ENCODE measurements around the gene METRNL.
"Not testable (repeated sequence)": the region's sequence is repeated elsewhere in the genome, so short reads cannot be mapped to it uniquely, and the experiment has no call there.

Gene METRNL

DNA sequence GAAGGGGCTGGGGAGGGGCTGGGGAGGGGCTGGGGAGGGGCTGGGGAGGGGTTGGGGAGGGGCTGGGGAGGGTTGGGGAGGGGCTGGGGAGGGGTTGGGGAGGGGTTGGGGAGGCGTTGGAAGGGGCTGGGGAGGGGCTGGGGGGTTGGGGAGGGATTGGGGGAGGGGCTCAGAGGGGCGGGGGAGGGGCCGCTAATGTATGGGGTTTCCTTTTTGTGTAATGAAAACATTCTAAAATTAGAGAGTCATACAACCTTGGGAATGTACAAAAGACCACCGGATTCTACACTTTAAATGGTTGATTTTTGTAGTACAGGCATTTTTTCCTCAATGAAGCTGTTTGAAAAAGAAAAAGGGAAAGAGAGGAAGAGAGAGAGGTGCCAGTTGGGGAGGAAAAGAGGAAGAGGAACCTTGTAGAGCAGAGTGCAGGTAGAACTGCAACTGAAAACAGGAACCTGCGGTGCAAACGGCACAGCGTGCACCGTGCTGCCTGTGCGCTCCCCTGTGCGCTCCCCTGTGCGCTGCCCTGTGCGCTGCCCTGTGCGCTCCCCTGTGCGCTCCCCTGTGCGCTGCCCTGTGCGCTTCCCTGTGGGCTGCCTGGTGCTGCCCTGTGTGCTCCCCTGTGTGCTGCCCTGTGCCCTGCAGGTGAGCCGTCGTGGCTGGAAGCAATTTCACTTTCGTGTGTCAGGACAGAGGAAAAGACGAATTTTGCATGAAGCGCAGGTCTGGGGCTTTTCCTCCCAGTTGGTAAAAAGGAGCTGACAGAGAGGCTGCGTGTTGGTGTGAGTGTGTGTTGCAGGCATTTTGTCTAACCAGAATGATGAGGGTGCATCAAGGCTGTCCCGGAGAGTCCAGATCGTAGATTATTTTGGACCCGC is 40.8 kb downstream of the METRNL start:
- DNase-seq (ENCODE audit: low spot score), result peak; percentile 91
- no peak for TF ChIP-seq CTCF (IDR thresholded peaks at IDR 0.05; ENCODE audit: extremely low read depth, missing control alignments)

- not testable (repeated sequence) for DNase-seq (ENCODE audit: low spot score)
These were observed 42.1 kb downstream of the METRNL start for GRCh38 chr17:83121473-83121872.

DNA sequence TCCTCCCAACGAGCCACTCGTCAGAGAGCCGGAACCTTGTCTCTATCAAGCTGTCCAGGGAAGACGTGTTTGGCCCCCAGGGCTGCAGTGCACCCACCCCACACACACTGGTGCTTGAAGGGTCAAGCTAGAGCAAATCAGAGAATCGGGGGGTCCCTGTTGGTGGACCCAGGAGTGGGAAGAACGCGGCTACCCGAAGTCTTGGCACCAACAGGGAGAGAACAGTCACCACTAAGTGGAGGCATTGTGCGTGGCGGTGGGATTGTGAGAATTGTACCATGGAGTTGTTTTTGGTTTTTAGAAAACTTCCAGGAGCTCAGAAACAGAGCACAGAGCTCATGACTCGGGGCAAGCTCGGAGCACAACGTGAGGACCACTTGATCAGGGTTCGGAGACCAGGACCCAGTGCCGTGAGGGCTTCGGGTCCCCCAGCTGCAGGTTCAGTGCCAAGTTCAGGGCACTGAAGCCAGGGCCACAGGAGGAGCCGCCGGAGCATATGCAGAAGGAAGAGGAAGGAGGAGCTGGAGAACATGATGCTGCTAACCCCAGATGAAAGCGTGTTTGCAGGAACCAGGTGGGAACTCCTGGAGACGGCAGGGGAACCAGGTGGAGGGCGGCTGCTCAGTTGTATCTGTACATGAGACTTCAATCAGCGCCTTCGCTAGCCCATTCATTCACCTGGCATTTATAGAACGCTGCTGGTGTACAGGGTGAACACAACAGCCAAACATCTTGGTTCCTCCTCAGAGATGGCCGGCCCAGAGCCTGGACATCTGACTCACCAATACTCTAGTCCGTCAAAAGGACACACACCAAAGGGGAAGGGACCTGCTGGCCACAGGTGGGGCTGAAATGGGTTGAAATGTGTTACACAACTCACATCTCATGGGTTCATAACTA is 42.8 kb downstream of the METRNL start:
- TF ChIP-seq CTCF (IDR thresholded peaks at IDR 0.05; ENCODE audit: extremely low read depth, missing control alignments), result no peak
- no peak for DNase-seq (ENCODE audit: low spot score)

DNA sequence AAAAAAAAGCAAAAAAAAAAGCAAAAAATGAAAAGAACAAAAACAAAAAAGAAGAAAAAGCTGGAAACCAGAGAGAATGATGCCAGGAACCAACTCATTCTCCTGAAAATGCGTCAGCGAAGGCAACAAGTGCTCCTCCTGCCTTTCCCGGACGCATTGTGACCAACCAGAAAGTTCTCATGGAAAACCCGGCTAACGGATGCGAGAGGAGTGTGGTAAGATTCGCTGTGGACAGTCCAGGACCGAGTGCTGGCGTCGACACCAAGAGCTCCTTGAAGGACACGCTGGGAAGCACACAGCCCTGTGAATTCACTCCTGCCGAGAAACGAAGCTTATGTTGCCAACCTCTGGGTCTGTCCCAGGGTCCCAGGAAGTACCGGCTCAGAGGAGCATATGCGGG is 43.4 kb downstream of the METRNL start:
- no peak for DNase-seq (ENCODE audit: low spot score)
- TF ChIP-seq CTCF (IDR thresholded peaks at IDR 0.05; ENCODE audit: extremely low read depth, missing control alignments), result no peak

DNA sequence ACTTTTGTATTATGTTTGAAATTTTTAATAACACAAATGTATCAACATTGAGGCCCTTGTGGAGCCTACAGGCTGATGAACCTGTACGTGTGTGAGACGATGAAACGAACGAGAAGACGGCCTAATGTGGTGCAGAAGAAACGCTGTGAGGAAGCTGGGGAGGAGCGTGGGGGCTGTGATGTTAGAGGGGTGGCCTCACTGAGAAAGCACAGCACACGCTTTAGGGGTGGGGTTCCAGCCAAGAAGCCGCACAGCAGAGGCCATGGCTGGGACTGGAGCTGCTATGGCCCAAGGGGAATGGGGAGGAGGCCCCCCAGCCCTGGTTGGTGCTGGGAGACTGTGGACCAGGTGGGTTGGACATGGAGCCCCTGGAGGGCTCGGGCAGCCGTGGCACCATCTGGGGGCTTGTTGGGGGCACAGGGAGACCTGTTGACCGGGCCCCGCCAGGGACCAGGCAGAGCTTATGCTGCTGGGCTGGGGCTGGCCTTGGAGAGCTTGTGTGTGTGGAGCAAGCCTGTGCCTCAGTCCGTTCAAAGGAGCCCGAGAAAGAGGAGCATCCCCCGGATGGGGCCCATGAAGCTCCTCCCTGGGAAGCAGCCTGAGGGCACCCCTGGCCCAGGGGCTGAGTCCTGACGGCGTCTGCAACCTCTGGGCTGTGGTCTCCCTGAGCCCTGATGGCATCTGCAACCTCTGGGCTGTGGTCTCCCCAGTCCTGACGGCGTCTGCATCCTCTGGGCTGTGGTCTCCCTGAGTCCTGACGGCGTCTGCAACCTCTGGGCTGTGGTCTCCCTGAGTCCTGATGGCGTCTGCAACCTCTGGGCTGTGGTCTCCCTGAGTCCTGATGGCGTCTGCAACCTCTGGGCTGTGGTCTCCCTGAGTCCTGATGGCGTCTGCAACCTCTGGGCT is 44.7 kb downstream of the METRNL start:
- no peak for TF ChIP-seq CTCF (IDR thresholded peaks at IDR 0.05; ENCODE audit: extremely low read depth, missing control alignments)
- DNase-seq (ENCODE audit: low spot score), result no peak

- TF ChIP-seq CTCF (IDR thresholded peaks at IDR 0.05; ENCODE audit: extremely low read depth, missing control alignments), result no peak
- no peak for DNase-seq (ENCODE audit: low spot score)
These were observed 45.6 kb downstream of the METRNL start for GRCh38 chr17:83124871-83125514.
